ENCODE measurements around the gene LPIN2.
"Not testable (repeated sequence)": the region's sequence is repeated elsewhere in the genome, so short reads cannot be mapped to it uniquely, and the experiment has no call there.

The LPIN2 gene

DNA sequence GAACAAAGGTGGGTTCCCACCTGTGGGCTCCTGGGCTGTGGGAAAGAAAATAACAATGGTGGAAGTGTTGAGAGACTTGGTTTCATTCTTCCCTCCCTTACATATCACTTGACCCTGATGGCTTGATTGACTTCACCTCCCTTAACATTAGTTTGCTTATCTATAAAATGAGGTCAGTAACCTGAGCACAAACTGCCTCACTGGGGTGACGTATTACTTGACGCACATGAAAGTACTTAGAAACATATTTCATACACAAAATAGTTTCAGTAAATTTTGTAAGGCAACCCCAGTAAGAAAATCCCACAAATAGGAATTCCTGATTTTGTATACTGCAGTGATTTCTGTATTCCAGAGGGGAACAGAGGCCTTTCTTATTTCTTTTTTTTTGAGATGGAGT, 29.4 kb upstream of the LPIN2 start:
- DNase-seq = no peak

DNA sequence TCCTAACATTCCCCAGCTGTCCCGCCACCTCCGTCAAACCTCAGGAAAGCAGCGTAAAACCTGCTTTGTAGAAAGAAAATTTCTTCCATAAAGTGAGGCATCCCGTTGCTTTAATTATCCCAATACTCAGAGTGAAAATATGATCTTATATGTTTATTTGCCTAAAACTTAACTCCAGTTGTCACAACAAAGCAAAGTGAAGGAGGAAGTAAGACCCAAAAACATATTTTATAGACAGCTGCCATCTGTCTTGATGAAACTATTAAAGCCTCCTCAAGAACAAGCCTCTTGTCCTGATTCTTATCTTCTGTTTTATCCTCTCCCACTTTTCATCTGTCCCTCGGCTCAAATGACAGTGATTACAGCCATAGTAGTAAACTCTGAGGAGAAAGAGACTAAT, 28.9 kb upstream of the LPIN2 start:
- DNase-seq = no peak

GRCh38 chr18:3040881-3041280, 27.9 kb upstream of the LPIN2 start:
- no peak for DNase-seq

DNA sequence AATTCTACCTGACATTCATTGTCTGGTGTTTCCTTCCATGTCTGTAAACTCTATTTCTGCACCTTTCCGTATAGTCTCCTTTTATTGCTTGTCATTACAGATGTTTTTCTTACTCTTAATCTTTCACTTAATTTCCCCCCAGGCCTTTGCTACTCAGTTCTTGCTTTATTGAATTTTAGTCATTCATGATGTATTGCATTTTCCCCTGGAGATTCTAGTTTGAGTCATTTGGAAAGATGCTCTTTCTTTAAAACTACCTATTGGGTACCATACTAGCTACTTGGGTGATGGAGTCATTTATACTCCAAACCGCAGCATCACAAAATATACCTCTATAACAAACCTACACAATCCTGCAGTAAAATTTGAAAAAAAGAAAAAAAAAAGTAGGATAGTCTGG, 27.2 kb upstream of the LPIN2 start:
- no peak for DNase-seq

DNA sequence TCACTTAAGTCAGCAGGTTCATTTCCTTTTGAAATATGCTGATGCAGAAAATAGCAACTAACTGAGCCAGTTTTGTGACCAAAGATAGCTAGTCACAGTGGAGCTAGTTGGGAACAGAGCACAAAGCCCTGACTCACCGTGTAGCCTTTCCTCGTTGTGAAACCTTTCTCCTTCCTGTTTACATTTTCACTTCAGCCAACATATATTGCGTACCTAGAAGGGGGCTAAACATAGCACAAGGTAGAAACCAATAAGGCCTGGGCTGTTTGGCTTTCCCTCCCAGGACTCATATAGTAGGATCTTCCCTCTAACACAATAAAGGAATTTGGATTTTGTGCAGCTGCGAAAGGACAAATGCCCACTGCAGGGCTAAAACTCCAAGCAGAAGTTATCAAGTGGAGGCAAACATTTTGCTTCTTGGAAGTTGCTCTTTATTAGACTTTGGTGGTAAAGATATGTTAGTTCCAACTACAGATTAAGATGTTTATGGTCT, 24.5 kb upstream of the LPIN2 start:
- DNase-seq = no peak

GRCh38 chr18:3036108-3036507, 23.2 kb upstream of the LPIN2 start:
- no peak for DNase-seq

- DNase-seq = no peak
These were observed 22.7 kb upstream of the LPIN2 start for GRCh38 chr18:3035635-3036034.

DNA sequence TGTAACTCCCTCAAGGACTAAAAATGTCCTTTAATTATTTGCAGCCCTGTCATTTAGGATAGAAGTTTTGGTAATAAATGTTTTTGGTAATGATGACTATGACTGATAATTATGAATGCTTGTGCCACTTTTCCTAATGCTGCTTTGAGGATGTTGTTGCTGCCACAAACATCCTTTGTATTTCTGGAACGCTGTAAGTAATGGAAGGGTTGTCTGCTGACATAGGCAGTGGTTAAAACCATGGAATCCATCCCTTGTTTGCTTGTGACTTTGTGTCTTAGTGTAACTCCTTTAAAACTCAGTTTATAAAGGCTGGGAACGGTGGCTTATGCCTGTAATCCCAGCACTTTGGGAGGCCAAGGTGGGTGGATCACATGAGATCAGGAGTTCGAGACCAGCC, 19.8 kb upstream of the LPIN2 start:
- no peak for DNase-seq

- no peak for DNase-seq
These were observed 16.4 kb upstream of the LPIN2 start for GRCh38 chr18:3029215-3029952.

DNA sequence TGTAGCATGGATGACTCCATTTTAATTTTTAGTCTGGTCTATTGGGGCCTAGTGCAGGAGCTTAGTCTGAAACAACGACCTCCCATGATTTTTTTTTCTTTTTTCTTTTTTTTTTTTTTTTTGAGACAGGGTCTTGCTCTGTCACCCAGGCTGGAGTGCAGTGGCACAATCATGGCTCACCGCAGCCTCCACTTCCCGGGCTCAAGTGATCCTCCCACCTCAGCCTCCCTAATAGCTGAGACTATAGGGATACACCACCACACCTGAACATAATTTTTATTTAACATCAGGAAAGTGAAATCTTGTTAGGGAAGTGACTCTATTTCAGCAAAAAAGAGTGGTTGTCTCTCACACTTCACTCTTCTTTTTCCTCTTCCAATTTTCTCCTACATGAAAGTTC, 15.2 kb upstream of the LPIN2 start:
- not testable (repeated sequence) for DNase-seq

GRCh38 chr18:3027370-3027891, 14.5 kb upstream of the LPIN2 start:
- no peak for DNase-seq

DNA sequence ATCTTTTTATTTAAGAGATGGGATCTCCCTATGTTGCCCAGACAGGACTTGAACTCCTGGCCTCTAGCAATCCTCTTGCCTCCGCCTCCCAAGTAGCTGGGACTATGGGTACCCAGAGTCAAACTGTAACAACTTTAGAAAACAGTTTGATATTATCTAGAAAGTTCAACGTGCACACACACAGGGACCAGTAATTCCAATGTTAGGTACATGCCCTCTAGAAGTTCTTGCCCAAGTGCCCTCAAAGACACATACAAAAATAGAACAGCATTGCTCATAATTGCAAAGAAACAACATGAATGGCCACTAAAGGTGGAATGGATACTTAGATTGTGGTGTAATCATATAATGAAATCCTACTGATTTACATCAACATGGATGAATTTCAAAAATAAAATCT, 12.6 kb upstream of the LPIN2 start:
- DNase-seq = no peak

GRCh38 chr18:3023603-3024002, 10.7 kb upstream of the LPIN2 start:
- DNase-seq = not testable (repeated sequence)

DNA sequence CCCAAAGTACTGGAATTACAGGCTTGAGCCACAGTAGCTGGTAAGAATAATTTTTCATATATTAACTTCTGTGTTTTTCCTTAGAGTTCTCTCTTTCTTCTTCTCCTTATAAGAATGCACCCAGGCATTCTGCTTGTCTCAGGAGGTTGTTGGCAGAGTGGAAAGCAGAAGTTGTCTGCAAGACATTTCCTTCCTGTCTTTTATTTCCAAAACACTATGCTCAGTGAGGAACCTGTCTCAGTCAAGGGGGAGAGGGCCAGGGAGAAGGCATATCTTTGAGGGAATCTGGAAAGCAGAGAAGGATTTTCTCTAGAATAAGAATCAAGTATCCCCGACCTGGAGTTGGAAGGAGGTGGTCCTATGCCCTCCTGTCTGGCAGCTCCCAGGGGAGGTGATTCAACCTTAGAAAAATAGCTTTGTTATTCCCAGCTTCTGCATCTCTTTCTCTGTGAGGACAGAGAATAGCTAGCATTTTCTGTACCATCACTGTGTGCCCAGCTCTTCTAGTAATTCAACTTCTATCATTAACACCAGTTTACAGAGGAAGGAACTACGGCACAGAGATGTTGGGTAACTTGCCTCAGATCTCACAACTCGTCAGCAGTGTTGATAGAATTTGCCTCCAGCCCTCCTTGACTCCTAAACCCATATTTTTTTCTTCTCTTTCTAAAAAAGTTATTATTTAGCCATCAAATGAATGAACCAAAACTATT, 3.8 kb upstream of the LPIN2 start:
- DNase-seq = no peak

DNA sequence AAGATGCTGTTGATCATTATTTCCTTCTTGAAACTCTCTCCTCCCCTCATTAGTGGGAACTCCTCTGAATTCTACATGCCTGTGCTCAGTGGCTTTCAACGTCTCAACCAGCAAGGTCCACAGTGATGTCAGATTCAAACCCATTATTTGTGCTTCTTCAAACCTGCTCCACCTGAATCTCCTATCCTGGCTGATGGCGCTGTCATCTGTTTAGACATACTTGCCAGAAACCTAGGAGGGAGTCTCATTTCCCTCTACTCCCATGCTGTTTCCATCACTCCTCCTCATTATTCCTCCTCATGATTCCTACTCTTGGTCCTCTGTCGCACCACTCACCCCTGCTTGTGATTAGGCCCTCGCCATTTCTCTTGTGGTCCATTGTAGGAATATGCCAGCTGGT, 2.9 kb upstream of the LPIN2 start:
- DNase-seq = no peak

DNA sequence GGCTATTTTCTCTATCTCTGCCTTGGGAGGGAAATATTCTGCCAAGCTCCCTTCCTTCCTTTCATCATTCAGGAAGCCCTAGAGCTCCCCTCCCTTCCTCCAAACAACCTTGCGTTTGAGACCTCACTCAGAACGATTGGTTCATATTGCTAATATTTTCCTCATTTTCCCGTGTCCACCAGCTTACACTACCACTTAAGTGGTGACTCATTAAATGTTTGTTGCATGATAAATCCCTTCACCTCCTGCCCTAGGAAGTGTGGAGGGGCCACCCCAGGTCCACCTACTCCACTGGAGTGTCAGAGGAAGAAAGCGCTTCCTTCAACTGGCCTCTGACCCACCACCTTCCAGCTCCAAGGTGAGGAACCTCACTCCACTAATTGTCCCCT, 2.3 kb upstream of the LPIN2 start:
- DNase-seq = no peak

GRCh38 chr18:3014503-3015203, 1.7 kb upstream of the LPIN2 start:
- no peak for DNase-seq

GRCh38 chr18:3012136-3013023, 564 bp downstream of the LPIN2 start:
- DNase-seq = no peak

GRCh38 chr18:3010086-3010485, 2.9 kb downstream of the LPIN2 start:
- no peak for DNase-seq

GRCh38 chr18:3008541-3008940, 4.4 kb downstream of the LPIN2 start:
- no peak for DNase-seq

DNA sequence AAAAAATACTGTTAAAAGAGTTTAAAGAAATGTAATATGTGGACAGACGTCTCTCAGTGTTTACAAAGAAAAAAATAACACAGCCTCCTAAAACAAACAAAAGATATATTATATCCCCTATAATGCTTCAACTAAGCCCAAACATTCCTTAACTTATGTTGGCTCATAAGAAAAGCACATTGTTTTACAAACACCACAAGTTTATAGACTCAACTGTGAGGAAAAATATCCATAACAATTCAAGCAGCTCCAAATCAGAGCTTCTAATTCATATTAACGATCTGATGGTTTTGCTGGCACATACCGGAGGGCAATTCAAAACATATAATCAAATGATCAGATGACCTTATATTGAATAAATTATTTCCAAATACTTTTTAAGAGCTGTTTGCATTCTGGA, 5.5 kb downstream of the LPIN2 start:
- DNase-seq = no peak

DNA sequence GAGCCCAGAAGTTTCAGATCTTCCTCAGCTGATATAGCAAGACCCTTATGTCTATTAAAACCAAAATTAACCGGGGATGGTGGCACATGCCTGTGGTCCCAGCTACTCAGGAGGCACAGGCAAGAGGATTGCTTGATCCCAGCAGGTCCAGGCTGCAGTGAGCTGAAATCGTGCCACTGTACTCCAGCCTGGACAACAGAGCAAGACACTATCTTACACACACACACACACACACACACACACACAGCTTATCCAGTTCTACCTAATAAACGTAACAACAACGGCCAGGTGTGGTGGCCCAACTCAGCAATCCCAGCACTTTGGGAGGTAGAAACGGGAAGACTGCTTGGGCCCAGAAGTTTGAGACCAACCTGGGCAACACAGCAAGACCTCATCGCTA, 7.5 kb downstream of the LPIN2 start:
- no peak for DNase-seq

- DNase-seq = not testable (repeated sequence)
These were observed 9.2 kb downstream of the LPIN2 start for GRCh38 chr18:3003766-3004165.

Measured in activated CD8-positive, alpha-beta memory T cell treated with anti-CD3 and anti-CD28 coated beads, Interleukin-2, amount 50 U/mL, for 48 hours (primary cell).